Lung (tissue), 12 donors: ENCODE data around the gene SULT2B1. TPM values are rescaled to one million over a fixed set of nuclear protein-coding genes. Genes with fewer than 3 reads are reported as not detected.

ENCODE experiments used
- ATAC-seq: fragments of 200-7000 bp; cut with Tn5 transposase; one replicate; pipeline ENCODE4 v1.9.1; 2020; ENCODE audit warnings: moderate number of reproducible peaks; ENCODE audit not compliant: insufficient read depth, low FRiP score
- DNase-seq, 3 donors: peaks; one replicate each; pipeline ENCODE4 v3.0.0-alpha.2; 2013 to 2017
- H3K27ac ChIP-seq, 2 donors: one replicate each; pipeline ENCODE4 v1.5.1; 2013; ENCODE audit warnings: mild to moderate bottlenecking in 2 of 2, moderate library complexity in 2 of 2, control low read depth in 1 of 2, inconsistent platforms in 1 of 2, low read depth in 1 of 2, low read length in 1 of 2
- H3K27me3 ChIP-seq, 3 donors: one replicate each; pipeline ENCODE4 v1.5.1; 2013; ENCODE audit warnings: low read length in 2 of 3; ENCODE audit not compliant: control insufficient read depth in 3 of 3, insufficient read depth in 3 of 3
- H3K36me3 ChIP-seq, 4 donors: one replicate each; pipeline ENCODE4 v1.5.1; 2013; ENCODE audit warnings: low read length in 4 of 4, mild to moderate bottlenecking in 1 of 4, moderate library complexity in 1 of 4; ENCODE audit not compliant: control insufficient read depth in 4 of 4, insufficient read depth in 4 of 4
- H3K4me1 ChIP-seq, 5 donors: one replicate each; pipeline ENCODE4 v1.5.1; 2013; ENCODE audit warnings: low read length in 5 of 5, mild to moderate bottlenecking in 2 of 5, moderate library complexity in 1 of 5; ENCODE audit not compliant: control insufficient read depth in 5 of 5, insufficient read depth in 5 of 5
- H3K4me3 ChIP-seq: one replicate; pipeline ENCODE4 v1.5.1; 2013; ENCODE audit warnings: mild to moderate bottlenecking, control low read depth, moderate library complexity
- H3K9ac ChIP-seq, 2 donors: one replicate each; pipeline ENCODE4 v1.5.1; 2013; ENCODE audit warnings: low read length in 2 of 2, control low read depth in 1 of 2; ENCODE audit not compliant: insufficient read depth in 1 of 2
- H3K9me3 ChIP-seq, 4 donors: one replicate each; pipeline ENCODE4 v1.5.1; 2013; ENCODE audit warnings: low read length in 3 of 4, mild to moderate bottlenecking in 1 of 4, moderate library complexity in 1 of 4; ENCODE audit not compliant: control insufficient read depth in 4 of 4, insufficient read depth in 3 of 4
- WGBS, 2 donors: extraction: QIAGEN DNeasy Blood & Tissue Kit; methylation state at CpG; one replicate each; pipeline ENCODE4 v1.1.7; 2013; 5-methylcytosine and 5-hydroxymethylcytosine counted together
- polyA plus RNA-seq, 2 donors: library from polyadenylated mRNA; stranded (reverse); fragments of 200-250 nt; gene quantifications; one replicate each; pipeline ENCODE4 v1.2.1, GENCODE V29; 2013
- total RNA-seq, 2 donors: library from RNA; depleted of rRNA in 1 of 2; stranded (reverse); fragments of >200 nt in 1 of 2; gene quantifications; one replicate each; pipeline ENCODE4 v1.2.1, GENCODE V29; 2014 to 2021
- TF ChIP-seq, protein P1 (sequence below): IDR thresholded peaks from 2 replicates; pipeline ENCODE4 v1.5.1; 2012; ENCODE audit warnings: mild to moderate bottlenecking; ENCODE audit errors: control extremely low read depth, extremely low read depth
- donor health status: control.
- donor health status: control.
- donor health status: Bipolar disorder and iron deficiency.
- donor health status: healthy.
- donor health status: DM: yes; HTN: yes; CAD: no.

Gene SULT2B1
- total and polyA plus RNA-seq, 4 donors = 1.2 to 22.9 (median 10.7) TPM

DNA sequence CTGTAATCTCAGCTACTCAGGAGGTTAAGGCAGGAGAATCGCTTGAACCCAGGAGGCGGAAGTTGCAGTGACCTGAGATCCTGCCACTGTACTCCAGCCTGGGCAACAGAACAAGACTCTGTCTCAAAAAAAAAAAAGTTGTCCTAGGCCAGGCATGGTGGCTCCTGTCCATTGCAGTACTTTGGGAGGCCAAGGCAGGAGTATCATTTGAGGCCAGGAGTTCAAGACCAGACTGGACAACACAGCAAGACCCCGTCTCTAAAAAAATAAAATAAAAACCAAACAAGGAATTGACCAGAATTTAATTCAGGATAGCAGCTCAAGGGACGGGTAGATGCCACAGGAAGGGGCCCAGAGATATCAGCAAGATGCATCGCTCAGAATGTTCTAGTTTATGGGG is 4.9 kb downstream of the SULT2B1 start:
- H3K27ac ChIP-seq = no peak overlapping the region
- no peak overlapping the region for H3K9ac ChIP-seq
- 93 to 95% methylated on average over 5 of the region's 5 CpGs for WGBS, 2 donors
- no peak overlapping the region for H3K4me3 ChIP-seq
- no peak for DNase-seq
- TF ChIP-seq, protein P1, sequence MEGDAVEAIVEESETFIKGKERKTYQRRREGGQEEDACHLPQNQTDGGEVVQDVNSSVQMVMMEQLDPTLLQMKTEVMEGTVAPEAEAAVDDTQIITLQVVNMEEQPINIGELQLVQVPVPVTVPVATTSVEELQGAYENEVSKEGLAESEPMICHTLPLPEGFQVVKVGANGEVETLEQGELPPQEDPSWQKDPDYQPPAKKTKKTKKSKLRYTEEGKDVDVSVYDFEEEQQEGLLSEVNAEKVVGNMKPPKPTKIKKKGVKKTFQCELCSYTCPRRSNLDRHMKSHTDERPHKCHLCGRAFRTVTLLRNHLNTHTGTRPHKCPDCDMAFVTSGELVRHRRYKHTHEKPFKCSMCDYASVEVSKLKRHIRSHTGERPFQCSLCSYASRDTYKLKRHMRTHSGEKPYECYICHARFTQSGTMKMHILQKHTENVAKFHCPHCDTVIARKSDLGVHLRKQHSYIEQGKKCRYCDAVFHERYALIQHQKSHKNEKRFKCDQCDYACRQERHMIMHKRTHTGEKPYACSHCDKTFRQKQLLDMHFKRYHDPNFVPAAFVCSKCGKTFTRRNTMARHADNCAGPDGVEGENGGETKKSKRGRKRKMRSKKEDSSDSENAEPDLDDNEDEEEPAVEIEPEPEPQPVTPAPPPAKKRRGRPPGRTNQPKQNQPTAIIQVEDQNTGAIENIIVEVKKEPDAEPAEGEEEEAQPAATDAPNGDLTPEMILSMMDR = no peak
- no peaks in the 10 kb centered on the region for H3K36me3 ChIP-seq
- ATAC-seq = no peak
- H3K4me1 ChIP-seq = peaks cover 0 to 6% (median 2%) of the 10 kb centered on the region in 5 donors
- peaks cover 0 to 4% (median 0%) of the 10 kb centered on the region in 3 donors for H3K27me3 ChIP-seq
- peaks cover 0 to 8% (median 0%) of the 10 kb centered on the region in 4 donors for H3K9me3 ChIP-seq

DNA sequence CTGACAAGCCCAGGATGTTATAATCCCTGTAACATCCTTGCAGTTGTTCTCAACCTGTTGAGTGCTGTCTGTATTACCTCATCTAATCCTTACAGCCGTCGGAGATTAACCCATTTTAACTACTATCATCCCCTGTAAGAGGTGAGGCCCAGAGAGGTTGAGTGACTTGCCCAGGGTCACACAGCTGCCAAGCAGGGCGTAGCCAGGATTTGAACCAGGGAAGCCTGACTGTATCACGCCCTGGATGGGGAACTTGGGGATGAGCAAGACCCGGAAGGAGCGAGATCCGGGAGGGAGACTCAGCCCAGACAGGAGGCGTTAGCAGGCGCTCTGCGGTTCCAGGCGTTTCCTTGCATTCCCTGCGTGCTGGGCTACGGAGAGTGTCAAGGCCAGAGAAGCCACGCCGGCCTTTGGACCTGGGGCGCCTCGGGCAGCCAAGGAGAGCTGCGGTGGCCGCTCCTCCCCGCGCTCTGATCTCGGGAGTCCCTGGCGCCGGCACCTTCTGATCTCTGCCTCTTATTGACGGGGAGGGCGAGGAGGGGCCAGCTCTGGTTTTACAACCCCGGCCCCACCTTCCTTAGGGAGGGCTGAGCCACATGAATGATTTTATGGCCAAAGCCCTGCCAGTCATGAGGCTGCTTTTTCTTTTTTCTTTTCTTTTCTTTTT is 6.2 kb downstream of the SULT2B1 start:
- WGBS, 2 donors = 11% methylated on average over 26 to 27 of the region's 27 CpGs
- no peak overlapping the region for H3K4me3 ChIP-seq
- ATAC-seq = no peak
- no peaks in the 10 kb centered on the region for H3K36me3 ChIP-seq
- H3K9me3 ChIP-seq = peaks cover 0 to 8% (median 0%) of the 10 kb centered on the region in 4 donors
- TF ChIP-seq, protein P1 = no peak
- peak overlapping the region in 1 of 2 donors; percentile 68 for H3K27ac ChIP-seq
- peak in 1 of 3 donors; percentile 45 for DNase-seq
- H3K27me3 ChIP-seq = peaks cover 0 to 4% (median 0%) of the 10 kb centered on the region in 3 donors
- H3K9ac ChIP-seq = no peak overlapping the region
- peaks cover 0 to 6% (median 2%) of the 10 kb centered on the region in 5 donors for H3K4me1 ChIP-seq

DNA sequence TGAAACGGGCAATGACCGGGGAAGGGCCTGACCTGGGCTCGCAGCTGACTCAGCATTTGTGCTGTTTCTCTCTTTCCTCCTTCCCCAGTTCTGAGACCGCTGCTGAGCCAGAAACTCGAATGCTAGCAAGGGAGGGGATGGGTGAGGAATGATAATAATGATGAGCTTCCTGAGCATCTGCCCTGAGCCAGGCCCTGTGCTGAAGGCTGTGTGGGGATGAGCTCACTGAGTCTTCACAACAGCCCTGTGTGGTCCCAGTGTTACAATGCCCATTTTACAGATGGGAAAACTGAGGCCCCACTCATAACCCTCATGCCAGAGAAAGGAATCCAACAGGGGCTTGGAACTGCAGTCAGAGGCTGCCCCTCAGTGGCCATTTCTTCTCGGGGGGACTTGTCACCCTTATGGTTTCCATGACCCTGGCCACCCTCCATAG is 8.1 kb downstream of the SULT2B1 start:
- Histone ChIP-seq H3K9ac (no peak overlapping the region), H3K27me3 (peaks cover 0 to 4% (median 0%) of the 10 kb centered on the region in 3 donors), H3K36me3 (no peaks in the 10 kb centered on the region), H3K27ac (no peak overlapping the region), H3K4me1 (peaks cover 0 to 2% (median 0%) of the 10 kb centered on the region in 5 donors), H3K9me3 (peaks cover 0 to 5% (median 0%) of the 10 kb centered on the region in 4 donors), H3K4me3 (no peak overlapping the region)
- TF ChIP-seq, protein P1 = no peak
- ATAC-seq (no peak), DNase-seq (no peak)
- 83 to 87% methylated on average over 6 of the region's 6 CpGs for WGBS, 2 donors
